HG02588 (cell line): ENCODE data around the gene AZU1.
"Not testable (repeated sequence)": the region's sequence is repeated elsewhere in the genome, so short reads cannot be mapped to it uniquely, and the experiment has no call there.

ENCODE experiments used
- ATAC-seq: cut with Tn5 transposase; IDR thresholded peaks from one replicate; pipeline ENCODE4 v1.9.1; 2021; ENCODE audit warnings: mild to moderate bottlenecking, moderate library complexity; ENCODE audit not compliant: unreplicated experiment

The AZU1 gene

DNA sequence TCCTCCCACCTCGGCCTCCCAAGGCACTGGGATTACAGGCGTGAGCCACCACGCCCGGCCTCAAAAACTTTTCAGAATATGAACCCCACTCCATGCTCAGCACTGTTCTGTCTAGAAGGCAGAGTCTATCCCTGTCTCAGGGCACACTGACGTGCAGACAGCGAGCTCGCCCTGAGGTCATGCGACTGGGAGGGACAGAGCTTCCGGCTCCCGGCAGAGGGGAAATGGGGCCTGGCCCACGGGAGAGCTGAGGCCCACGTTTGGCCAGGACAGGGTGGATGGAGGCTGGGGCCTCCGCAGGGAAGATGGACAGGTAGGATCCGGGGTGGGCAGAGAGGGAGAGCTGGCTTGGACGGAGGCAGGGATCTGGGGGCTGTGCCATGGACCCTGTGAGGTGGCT, 2.8 kb upstream of the AZU1 start:
- ATAC-seq = no peak

DNA sequence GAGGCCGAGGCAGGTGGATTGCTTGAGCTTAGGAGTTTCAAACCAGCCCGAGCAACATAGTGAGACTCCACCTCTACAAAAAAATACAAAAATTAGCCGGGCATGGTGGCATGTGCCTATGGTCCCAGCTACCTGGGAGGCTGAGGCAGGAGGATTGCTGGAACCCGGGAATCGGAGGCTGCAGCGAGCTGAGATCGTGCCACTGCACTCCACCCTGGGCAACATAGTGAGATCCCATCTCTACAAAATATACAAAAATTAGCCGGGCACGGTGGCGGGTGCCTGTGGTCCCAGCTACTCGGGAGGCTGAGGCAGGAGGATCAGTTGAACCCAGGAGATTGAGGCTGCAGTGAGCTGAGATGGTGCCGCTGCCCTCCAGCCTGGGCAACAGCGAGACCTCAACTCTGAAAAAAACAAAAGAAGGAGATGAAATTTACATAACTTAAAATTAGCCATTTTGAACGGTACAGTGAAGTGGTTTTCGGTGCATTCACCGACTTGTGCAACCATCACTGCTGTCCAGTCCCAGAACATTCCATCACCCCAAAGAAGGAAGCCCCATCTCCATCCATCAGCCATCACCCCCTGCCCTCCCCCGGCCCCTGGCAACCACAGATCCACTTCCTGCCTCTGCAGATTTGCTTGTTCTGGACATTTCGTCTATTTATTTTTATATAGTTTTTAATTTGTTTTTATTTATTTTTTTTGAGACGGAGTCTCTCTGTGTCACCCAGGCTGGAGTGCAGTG, 1.6 kb upstream of the AZU1 start:
- no peak for ATAC-seq

DNA sequence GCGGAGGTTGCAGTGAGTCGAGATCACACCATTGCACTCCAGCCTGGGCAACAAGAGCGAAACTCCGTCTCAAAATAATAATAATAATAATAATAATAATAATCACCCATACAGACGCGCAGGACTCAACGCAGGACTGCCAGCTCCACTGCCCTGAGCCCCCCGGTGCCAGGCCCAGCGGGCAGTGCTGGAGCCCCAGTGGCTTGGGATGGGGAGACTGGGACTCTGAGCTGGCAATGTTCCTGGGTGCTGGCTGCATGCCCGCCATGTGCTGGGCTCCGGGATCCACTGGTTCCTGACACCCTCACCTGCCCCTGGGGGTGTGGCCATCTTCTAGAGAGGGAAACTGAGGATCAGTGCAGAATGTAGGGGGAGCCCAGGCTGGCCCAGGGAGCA, 325 bp upstream of the AZU1 start:
- no peak for ATAC-seq

DNA sequence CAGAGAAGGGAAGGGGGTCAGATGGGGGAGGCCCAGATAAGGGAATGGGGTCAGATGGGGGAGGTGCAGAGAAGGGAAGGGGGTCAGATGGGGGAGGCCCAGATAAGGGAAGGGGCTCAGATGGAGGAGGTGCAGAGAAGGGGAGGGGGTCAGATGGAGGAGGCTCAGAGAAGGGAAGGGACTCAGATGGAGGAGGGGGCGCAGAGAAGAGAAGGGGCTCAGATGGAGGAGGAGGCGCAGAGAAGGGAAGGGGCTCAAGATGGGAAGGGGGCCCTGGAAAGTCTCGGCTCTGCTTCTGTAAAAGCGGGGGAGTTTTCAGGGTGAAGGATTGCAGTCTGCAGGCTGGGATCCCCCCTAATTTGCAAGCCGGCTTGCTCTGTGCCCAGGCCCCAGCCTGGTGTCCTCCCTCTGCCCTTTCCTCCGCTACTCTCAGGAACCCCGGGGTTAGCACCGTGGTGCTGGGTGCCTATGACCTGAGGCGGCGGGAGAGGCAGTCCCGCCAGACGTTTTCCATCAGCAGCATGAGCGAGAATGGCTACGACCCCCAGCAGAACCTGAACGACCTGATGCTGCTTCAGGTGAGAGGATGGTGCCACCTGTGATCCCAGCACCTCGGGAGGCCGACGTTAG, 1.6 kb downstream of the AZU1 start:
- ATAC-seq = no peak

DNA sequence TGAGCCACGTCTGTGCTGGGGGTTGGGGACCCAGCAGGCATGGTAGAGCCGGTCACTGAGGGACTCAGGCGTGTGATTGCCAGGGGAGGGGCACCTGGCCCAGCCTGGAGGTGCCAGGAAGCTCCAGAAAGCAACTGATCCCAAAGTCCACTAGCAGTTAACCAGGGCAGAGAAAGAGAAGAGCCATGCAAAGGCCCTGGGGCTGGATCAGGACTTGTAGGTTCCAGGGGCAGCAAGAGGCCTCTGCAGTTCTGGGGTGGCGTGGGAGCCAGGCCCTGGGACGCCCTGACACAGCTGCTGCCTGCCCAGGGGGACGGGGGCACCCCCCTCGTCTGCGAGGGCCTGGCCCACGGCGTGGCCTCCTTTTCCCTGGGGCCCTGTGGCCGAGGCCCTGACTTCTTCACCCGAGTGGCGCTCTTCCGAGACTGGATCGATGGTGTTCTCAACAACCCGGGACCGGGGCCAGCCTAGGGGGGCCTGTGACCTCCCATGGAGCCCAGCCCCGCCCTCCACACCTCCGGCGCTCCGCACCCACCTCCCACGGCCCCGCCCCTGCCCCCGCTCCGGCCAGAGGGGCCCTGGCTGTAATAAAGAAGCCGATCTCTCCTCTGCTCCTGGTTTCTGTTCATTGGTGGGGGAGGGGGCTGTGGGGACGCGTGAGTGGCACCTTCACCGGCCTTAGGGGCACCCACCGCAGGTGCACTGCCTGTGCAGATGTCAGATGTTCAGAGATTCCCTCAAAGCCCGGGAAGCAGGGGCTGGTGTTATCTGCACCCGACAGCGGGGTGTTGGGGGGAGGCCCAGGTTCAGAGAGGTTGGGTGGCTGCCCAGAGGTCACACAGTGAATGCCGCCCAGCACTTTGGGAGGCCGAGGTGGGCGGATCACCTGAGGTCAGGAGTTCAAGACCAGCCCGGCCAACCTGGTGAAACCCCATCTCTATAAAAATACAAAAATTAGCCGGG, 4.1 kb downstream of the AZU1 start:
- ATAC-seq = no peak

DNA sequence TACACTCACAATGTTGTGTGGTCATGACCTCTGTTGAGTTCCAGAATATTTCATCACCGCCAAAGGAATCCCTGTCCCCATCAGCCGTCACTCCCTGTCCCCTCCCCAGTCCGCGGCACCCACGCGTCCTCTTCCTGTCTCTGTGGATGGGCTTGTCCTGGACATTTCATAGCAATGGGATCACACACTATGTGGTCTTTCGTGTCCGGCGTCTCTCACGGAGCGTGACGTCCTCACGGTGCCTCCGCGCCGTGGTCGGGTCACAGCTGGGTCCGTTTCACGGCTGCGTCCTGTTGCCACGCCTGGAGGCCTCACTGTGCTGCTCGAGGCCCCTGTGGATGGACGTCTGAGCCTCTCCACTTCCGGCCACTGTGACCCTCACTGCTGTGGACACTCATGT, 6.6 kb downstream of the AZU1 start:
- ATAC-seq = no peak

DNA sequence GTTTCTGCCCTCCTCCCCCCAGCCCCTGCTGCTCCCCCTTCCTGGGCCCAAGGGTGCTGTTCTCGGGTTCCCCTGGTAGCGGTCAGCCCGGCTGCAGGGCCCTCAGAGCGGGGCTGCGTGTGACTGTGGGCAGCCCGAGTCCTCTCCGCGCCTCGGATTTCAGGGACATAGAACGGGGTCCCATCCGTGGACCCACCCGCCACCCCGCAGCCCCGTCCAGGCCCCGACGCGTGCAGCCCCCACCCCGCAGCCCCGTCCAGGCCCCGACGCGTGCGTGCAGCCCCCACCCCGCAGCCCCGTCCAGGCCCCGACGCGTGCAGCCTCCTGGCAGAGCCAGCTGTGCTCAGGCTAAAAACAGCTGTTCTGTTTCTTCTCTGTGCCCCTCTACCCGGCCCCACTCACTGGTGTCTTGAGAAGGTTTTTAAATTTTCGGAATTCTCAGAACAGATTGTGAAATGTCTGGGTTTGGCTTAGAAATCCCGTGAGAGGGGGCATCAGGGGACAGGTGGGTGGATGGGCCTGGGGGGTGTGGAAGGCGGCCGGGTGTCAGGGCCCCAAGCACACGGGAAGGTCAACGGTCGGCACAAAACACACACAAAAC, 7.7 kb downstream of the AZU1 start:
- ATAC-seq = no peak

DNA sequence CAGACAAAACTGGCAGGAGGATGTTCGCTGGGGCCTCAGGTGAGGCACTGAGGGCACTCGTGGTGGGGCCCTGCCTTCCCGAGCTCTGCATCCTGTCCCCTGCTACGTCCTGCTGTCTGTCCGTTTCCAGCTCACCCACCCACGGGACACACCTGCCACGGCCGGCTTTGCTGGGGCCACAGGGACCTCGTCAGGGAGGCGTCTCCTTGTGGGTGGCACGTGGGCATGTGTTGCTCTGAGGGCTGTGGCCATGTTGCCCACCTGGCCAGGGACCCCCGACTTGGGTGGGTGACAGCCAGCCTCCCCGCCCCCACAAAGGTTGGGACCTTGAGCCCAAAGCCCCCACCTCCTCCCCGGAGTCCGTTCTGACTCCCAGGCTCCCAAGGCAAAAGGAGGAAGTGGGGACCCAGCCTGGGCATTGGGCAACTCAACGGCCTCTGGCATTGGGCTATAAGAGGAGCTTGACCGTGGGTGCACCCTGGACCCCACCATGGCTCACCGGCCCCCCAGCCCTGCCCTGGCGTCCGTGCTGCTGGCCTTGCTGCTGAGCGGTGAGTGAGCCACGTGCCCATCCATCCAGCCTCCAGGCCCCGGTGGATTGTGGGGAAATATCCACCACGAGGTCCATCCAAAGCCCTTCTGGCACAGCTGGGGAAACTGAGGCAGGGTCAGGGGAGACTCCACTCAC, 13.0 kb downstream of the AZU1 start, which contains the start of gene PRTN3:
Gene PRTN3 (plus strand): TSS at position 481 of the 688 bp plus-strand sequence. CDS start 10 bp downstream, at position 491.
- ATAC-seq = no peak

DNA sequence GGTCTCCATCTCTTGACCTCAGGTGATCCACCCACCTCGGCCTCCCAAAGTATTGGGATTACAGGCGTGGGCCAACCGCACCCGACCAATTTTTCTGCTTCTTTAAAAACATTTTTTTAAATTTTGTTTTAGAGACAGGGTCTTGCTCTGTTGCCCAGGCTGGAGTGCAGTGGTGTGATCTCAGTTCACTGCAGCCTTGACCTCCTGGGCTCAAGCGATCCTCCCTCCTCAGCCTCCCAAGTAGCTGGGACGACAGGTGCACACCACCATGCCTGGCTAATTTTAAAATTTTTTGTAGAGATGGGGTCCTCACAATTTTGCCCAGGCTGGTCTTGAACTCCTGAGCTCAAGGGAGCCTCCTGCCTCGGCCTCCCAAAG, 15.2 kb downstream of the AZU1 start:
- ATAC-seq = not testable (repeated sequence)

DNA sequence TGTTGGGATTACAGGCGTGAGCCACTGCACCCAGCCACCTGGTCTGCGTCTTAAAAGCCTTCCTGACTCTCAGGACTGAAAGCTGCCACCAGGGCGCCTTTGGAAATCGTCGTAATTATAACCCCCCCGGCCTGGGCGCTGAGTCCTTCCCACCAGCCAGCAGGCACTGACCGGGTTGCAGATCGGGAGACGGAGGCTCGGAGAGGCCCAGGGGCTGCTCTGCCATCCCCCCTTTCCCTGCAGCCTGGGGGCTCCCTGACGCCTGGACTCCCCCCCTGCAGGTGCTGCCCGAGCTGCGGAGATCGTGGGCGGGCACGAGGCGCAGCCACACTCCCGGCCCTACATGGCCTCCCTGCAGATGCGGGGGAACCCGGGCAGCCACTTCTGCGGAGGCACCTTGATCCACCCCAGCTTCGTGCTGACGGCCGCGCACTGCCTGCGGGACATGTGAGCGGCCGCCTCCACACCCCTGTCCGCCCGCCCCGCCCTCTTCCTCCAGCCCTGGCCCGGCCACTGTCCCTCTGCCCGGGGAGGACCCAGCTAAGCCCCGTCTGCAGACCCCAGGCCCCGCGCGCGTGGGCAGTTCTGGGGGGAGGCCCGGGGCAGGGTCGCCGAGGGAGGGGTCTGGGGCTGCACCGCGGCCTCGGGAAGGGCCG, 15.7 kb downstream of the AZU1 start:
- ATAC-seq = no peak

DNA sequence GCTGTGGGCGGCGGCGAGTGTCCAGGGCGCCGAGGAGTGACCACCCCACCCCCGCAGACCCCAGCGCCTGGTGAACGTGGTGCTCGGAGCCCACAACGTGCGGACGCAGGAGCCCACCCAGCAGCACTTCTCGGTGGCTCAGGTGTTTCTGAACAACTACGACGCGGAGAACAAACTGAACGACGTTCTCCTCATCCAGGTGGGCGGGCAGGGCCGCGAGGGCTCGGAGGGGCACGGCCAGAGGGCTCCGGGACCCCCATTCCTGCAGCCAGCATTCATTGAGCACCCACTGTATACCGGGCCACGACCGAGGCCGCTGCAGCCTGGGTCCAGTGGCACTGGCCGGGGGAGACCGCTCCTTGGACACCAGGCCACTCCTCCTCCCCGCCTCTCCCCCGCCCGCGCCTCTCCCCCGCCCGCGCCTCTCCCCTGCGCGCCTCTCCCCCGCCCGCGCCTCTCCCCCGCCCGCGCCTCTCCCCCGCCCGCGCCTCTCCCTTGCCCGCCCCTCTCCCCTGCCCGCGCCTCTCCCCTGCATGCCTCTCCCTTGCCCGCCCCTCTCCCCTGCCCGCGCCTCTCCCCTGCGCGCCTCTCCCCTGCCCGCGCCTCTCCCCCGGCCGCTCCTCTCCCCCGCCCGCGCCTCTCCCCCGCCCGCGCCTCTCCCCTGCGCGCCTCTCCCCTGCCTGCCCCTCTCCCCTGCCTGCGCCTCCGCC, 16.4 kb downstream of the AZU1 start:
- ATAC-seq = no peak

DNA sequence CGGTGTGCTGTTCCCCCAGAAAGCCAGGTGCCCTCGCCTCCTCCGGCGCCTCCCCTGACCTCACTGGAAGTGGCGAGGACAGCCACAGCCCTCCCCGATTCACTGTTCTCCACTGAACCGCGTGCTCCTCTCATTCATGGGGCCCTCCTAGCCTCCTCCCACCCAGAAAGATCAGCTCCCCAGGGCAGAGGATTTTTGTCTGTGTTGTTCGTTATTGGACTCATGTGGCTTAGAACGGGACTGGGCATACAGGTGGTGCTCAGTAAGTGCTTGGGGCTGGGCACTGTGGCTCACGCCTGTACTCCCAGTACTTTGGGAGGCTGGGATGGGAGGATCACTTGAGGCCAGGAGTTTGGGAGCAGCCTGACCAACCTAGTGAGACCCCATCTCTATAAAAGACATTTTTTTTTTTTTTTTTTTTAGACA, 16.9 kb downstream of the AZU1 start:
- ATAC-seq = no peak

DNA sequence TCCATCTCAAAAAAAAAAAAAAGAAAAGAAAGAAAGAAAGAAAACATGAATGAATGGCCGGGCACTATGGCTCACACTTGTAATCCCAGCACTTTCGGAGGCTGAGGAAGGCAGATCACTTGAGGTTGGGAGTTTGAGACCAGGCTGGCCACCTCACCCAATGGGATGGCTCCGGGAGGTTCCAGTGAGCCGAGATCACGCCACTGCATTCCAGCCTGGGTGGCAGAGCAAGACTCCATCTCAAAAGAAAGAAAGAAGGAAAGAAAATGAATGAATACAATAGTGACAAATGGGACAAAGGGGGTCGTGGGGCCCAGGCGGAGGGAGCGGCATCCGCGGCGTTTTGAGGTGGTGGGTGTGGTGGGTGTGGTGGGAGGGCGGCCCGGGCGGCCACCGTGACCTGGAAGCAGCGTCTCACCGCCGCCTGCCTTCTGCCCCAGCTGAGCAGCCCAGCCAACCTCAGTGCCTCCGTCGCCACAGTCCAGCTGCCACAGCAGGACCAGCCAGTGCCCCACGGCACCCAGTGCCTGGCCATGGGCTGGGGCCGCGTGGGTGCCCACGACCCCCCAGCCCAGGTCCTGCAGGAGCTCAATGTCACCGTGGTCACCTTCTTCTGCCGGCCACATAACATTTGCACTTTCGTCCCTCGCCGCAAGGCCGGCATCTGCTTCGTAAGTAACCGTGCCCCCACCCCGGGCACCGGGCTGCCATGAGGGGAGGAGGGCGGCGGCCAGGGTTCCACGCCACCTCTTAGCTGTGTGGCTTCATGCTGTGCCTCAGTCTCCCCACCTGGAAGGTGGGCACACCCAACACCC, 18.3 kb downstream of the AZU1 start:
- ATAC-seq = no peak

DNA sequence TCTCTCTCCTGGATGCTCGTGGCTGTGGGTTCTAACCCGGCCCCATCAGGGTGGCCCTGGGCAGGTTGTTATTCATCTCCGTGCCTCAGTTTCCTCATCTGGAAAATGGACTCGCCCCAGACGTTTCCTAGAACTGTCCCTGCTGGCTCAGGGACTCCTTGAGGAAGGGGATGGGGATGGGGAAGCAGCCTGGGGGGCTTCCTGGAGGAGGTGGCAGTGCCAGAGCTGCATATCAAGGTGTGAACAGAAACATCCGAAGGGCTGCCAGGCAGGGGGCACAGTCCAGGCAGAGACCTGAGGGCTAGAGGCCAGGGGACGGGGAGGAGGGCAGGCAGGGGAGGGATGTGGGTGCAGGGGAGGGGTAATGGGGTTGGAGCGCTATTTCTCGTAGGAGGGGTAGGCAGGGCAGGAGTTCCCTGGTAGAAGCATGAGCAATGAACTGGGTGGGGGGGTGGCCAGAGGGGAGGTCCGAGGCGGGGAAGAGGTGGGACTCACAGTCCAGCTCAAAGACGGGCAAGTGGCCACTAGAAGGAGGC, 20.8 kb downstream of the AZU1 start:
- no peak for ATAC-seq

DNA sequence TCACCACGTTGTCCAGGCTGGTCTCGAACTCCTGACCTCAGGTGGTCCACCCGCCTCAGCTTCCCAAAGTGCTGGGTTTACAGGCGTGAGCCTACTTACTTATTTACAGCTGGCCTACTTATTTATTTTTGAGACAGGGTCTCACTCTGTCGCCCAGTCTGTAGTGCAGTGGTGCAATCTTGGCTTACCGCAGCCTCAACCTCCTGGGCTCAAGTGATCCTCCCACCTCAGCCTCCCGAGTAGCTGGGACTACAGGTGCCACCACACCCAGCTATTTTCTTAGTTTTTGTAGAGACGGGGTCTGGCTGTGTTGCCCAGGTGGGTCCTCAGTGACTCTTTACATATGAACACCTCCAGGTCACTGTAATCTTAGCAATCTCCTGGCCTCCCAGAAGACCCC, 21.6 kb downstream of the AZU1 start:
- ATAC-seq = not testable (repeated sequence)

DNA sequence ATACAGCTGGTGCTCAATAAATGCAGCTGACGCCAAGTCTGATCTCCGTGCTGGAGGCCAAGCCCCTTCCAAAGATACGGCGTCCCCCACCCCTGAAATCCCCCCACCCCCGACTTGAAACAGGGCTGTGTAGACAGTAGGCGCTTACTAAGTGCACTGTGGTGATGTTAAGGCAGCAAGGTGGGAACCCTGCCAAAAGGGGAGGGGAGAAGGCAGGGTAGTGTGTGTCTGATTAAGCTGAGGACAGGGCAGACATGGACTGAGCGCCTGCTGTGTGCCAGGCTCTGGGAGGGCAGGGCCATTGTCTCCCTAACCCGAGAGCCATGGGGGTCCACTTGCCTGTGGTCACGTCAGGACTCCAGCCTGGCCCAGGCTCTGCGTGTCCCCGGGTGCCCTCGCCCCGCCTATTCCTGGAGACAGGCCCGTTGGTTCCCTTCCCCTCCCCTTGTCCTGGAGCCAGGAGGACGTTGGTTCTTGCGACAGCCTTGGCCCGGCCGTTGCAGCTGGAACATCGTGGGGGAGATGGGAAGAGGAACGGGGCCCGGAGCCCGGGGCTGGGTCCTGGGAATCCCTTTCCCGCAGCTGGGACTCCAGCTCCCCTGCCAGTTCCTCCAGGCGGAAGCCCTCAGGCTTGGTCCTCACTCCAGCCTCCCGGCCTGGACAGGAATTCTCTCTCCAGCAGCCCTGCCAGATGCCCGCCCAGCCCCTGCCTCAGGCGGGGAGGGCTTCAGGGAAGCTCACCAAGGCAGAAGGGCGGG, 22.8 kb downstream of the AZU1 start:
- no peak for ATAC-seq

DNA sequence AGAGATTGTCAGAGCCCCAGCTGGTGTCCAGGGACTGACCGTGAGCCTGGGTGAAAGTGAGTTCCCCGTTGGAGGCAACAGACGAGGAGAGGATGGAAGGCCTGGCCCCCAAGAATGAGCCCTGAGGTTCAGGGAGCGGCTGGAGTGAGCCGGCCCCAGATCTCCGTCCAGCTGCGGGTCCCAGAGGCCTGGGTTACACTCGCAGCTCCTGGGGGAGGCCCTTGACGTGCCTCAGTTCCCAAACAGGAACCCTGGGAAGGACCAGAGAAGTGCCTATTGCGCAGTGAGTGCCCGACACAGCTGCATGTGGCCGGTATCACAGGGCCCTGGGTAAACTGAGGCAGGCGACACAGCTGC, 23.3 kb downstream of the AZU1 start:
- no peak for ATAC-seq
